Activated naive CD4-positive, alpha-beta T cell treated with Interleukin-2 at 50 U/mL for 16 hours (primary cell): ENCODE measurements around the gene DNAH6.
"Not testable (repeated sequence)": the region's sequence is repeated elsewhere in the genome, so short reads cannot be mapped to it uniquely, and the experiment has no call there.

Source experiments
- DNase-seq: peaks from one replicate; pipeline ENCODE4 v3.0.0-alpha.2; 2020

The DNAH6 gene

DNA sequence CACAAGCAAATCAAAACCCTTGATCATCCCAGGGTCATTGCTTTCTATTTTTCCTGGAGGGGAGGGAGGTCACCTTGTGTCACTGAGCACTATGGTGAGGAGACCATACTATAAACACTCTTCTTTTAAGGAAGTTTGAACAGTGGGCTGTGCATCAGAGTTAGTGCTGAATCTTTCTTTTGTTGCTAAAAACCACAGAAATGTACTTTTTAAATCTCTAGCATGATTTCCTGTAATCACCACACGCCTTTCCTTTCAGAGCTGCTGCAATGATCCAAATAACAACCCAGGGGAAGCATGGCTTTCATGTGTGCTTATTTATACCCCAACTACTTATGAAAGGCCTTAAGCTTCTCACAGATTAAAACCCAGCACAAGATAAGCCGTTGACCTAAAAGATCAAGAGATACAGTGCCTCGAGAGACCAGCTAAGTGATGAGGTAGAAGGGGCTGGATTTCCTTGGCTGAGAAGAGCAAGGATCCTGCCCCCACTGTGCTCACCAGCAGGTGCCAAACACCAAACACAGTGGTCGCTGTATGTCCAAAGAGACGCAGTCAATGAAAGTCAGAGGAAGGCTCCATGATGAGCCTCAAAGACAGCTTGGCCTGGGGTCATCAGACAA is 329.9 kb downstream of the DNAH6 start:
- peak; percentile 29 for DNase-seq

DNA sequence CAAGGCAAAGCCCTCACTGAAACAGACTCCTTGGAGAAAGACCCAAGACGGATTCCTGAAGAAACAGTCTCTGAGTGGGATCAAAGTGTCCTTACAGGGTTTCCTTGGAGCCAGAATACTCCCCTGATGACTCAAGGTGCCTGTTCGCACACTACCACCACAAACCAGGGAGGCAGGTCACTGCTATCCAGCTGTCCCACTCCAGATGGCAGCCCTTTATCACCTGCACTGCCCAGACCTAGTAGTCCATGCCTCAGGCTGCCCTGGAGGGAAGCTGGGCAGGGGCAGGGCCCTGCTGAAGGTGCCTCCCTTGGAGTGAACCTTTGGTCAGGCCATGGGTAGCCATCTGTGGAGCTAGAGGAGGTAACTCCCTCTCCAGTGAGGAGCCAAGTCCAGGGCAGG is 330.4 kb downstream of the DNAH6 start:
- peak; percentile 17 for DNase-seq

DNA sequence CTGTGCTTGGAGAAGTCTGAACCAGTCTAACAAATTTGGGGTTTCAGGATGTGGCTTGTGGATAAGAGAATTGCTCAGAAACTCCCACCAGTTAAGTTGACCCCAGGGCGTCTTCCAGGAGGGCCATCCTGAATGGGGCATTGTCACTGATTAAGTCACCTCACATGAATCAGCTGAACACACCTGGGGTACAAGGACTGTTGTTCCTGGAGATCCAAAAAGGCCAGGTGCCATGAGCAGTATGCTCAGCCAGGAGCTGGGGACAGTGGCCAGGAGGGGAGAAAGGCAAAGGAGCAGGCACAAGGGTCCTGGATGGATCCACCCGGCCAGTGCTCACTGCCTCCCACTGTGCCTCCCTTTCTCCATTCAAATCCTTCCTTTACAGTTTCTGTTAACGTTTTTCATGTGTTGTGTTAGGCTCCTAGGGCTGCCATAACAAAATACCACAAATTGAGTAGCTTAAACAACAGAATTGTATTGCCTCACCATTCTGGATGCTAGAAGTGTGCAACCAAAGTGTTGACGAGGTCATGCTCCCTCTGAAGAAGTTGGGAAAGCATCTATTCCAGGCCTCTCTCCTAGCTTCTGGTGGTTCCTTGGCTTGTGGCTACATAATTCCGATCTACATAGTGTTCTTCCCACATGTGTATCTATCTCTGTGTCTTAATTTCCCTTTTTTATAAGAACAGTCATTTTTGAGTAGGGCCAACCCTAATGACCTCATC is 331.2 kb downstream of the DNAH6 start:
- no peak for DNase-seq

DNA sequence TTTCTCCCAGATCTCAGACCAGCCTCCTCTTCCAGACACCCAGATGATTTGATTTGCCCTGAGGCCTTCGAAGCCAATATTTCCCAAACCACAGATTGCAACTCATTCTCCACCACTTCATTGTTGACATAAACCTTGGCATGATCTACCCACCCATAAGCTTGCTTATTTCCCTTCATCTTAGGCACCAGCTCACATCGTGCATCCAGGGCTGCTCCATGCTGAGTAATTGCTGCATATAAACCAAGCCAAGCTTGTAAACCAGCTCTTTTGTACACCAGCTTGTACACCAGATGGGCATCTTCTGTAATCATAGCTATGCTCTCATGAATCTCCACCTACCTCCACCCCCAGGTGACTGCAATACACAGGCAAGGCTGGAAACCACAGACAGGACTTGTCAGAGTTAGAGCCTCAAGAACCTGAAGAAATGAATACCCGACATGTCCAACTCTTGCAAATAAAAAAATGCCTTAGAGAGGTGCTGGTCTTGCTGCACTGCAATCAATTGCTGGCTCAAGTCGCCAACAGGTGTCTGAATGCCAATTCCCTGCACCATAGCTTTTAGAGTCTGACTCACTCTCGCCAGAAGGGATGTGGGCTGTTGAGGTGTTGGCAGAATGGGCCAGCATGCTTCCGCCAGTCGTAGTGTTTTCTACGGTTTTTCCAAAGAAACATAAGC is 333.1 kb downstream of the DNAH6 start:
- peak; percentile 55 for DNase-seq

DNA sequence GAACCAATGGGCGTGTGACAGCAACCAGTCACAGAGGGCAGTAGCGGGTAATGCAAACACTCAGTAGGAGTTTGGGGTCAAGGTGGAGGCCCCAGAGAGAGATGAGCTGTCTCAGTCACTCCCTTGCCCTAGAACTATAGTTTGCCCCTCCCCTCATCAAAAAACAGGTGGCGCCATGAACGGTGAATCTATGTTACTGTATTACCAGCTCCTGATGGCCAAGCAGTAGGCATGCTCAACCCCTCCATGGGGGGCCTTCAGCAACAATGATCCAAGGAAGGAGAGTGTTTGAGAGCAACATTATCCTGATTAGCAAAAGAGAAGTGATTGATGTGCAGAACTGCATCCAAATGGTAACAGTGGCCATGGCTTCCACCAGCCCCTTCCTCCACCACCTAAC is 334.2 kb downstream of the DNAH6 start:
- no peak for DNase-seq

DNA sequence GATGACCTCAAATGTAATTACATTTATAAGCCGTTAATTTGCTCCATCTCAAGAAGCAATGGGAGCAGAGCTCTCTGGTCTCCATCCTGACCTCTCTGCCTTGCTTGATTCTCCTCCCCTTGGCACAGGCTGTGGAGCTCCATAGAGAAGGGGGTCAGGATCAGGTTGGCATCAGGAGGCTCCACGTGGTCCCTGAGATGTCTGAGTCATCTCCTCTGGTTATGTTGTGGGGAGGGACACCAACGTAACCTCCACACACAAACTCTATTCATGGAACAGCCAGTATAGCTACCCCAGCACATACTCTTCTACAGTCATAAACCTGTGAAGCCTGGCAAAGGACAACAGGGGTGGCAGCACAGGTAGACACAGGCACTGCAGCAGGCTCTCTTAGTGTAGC is 335.6 kb downstream of the DNAH6 start:
- no peak for DNase-seq

DNA sequence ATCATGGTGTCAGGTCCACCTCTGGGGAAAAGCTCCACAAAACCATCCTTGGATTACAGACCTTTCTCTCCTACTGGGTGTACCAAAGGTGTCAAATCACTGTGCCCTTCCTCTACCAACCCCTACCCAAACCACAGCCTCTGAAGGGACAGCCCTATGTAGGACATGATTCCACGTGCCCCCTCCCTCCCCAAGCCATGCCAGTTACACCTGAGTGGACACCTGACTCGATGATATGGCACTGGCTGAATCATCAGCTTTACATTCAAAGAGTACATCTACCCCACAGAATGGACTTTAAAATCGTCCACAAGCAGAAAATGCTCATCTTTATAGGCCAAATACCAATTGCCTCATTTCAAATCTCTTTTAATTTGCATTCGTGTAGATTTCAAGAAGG is 338.6 kb downstream of the DNAH6 start:
- no peak for DNase-seq

DNA sequence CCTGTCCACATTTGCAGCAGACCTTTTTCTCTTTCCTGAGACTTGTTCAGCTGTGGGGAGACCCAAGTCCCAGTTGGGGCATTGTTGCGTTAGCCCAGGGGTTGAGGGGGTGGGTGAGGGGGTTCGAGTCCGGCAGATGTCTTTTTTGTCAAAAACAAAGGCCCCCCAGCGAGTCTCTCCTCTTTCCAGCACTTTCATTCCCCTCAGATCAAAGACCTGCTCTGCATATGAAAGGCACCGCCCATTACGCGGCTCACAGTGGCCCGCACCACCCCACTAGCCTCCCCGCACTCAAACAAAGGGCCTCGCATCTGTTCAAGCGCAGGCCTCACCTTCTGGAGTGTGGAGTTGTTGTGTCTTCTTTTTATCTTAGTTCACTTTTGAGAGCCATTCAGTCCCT is 339.4 kb downstream of the DNAH6 start:
- no peak for DNase-seq

DNA sequence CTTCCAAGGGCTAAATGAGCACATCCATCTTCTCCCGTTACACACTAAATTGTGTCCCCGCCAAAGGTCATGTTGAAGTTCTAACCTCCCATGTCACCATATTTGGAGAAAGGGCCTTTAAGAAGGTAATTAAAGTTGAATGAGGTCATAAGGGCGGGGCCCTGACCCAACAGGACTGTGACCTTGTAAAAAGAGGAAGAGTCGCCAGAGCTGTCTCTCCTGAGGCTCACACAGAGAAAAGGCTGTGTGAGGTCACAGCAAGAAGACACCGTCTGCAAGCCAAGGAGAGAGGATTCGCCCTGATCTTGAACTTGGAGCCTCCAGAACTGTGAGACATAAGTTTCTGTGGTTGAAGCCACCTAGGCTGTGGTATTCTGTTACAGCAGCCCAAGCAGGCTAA is 340.5 kb downstream of the DNAH6 start:
- DNase-seq = peak; percentile 38

DNA sequence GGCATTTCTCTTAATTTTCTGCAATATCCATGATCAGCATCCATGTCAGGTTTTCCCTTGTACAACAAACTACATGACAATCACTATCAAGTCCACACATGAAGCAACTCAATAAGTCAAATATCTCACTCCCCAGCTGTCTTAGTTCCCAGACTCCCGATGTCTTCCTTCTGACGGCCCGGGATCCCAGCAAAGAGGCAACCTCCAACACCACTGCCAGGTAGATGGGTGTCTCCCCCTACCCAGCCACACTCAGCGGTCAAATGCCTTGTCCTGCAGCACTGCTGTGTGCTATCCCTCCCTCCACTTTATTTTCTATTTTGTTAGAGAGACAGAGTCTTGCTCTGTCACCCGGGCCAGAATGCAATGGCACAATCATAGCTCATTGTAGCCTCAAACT is 341.3 kb downstream of the DNAH6 start:
- DNase-seq = no peak

DNA sequence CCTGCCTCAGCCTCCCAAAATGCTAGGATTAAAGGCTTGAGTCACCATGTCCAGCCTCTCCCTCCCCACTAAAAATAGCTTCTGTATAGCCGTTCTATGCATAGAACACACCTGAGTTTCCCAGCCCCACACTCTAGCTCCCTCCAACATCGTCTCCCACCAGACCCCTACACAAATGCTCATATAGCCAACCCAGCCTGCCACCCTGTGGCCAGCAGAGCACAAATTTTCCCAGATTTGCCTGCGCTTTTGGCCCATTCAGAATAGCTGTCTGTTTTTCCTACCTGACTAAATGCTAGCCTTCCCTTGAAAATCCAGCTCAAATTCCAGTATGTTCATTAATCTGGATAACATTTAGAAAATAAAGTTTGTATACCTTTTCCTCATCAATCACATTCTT is 341.8 kb downstream of the DNAH6 start:
- DNase-seq = no peak

DNA sequence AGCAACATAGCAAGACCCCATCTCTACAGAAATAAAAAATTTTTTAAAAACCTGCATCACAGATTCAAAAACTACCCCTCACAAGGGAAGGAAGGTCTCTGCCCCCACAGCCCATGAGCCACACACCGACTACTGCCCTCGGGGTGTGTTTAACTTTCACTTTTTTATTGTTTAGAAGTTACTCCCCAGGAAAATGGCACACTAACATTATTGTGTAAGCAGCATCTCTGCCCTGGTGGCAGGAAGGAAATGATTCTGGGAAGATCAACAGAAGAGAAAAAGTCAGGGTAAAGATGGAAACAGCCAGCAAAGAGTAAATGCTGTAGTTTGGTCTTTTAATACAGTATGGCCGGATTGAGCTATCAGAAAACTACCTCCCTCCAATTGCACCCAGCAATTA is 342.6 kb downstream of the DNAH6 start:
- no peak for DNase-seq

DNA sequence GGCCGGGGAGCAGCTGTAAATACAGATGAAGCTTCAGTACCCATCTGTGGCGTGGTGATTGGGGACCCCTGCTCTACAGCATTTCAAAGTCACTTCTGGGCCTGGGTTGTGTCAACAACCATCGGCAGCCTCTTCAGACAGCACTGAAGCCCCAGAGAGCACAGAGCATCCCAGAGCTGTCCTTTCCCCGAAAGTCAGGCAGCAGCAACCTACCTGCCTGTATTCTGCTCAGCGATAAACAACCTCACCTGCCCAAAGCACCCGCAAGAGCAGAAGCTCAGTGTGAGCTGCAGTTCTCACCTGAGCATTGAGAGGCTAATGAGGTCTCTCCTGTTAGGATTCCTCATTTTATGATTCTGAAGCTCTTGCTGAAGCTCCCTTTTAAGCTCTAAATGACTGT is 345.2 kb downstream of the DNAH6 start:
- no peak for DNase-seq

DNA sequence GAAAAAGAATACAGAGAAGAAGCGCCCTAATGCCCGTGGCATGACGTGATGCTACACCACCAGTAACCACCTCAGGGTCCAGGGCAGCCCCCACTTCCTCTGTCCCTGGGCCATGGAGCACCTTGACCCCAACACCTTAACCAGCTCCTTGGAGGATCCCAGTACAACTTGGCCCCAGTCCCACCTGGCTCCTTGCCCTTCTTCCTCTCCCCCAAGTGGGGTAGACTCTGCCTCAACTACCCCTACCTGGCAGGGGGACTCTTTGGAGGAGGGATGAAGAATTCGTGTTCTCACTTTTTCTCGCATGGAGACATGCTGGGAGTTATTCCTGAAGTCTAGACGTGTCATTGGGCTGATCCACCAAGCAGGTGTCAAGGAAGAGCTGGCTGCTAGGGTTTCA is 345.7 kb downstream of the DNAH6 start:
- no peak for DNase-seq

DNA sequence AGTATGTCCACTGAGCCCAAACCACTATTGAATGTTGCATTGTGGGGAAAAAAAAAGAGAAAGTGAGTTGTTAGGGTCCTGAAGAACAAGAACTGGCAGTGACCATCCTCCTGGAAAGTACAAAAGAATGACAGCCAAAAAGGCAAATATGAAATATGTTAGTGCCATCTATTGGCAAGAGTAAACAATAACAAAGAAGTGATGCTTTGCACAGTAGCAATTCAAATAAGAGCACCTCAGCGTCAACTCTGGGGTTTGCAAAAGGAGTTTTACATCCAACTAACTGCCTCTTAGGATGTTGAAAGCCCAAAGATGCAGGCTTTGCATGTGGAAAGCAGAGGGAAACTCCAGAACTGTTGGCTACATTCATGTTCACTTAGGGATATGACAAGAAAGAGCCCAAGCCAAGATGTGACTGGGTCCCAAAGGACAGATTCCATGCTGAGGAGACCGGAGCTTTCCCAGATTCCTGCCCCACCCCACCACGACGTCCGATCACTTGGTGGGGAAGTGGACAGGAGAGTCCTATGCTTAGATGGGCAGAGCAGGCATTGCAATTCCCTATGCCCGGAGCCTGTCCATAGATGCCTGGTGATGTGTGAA is 349.0 kb downstream of the DNAH6 start:
- DNase-seq = no peak

DNA sequence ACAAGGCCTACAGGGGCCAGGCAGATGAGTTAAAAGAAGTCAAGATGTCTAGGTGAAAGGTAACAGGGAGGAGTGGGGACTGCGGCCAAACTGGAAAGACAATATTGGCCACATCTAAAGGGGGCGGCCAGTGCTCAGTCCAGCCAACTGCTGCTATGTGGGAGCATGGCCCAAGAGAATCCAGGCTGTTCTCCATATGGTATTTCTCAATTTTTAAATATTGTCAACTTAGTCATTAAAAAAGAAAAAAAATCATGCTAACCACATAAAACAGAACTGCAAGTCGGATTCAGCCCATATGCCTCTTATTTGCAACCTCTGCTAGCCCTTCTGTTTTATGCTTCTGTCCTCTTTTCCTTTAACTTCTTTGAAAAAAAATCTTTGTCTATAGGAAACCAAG is 349.8 kb downstream of the DNAH6 start:
- no peak for DNase-seq

DNA sequence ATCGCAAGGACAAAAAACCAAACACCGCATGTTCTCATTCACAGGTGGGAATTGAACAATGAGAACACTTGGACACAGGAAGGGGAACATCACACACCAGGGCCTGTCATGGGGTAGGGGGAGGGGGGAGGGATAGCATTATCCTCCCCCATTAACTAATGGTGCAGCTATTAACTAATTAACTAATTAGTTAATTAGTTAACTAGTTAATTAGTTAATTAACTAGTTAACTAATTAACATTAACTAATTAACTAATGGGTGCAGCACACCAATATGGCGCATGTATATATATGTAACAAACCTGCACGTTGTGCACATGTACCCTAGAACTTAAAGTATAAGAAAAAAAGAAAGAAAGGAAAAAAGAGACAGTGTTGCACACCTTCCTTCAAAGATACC is 352.0 kb downstream of the DNAH6 start:
- not testable (repeated sequence) for DNase-seq
